Natural killer cell (primary cell): Measurements from ENCODE around the gene WDR86. TPM values are rescaled to one million over a fixed set of nuclear protein-coding genes. Genes with fewer than 3 reads are reported as not detected.

Experiments used
- ATAC-seq, 3 donors: fragments of 150-1000 bp in 2 of 3; fragments of 200-7000 bp in 1 of 3; cut with Tn5 transposase; 1 replicate in 1 of 3; 2 replicates in 2 of 3; pipeline ENCODE4 v1.10.0; 2021; ENCODE audit warnings: mild to moderate bottlenecking in 2 of 3, moderate library complexity in 2 of 3
- DNase-seq, 2 donors: peaks; one replicate each; pipeline versions ENCODE4 v3.0.0 to v3.0.0-alpha.2; 2013 to 2021; ENCODE audit warnings: mixed read lengths in 1 of 2
- H3K27ac ChIP-seq: one replicate; pipeline ENCODE4 v1.5.1; 2013; ENCODE audit warnings: mild to moderate bottlenecking, low read length
- H3K27me3 ChIP-seq: one replicate; pipeline ENCODE4 v1.6.1; 2013; ENCODE audit warnings: low read length; ENCODE audit not compliant: control insufficient read depth, insufficient read depth
- H3K36me3 ChIP-seq: one replicate; pipeline ENCODE4 v1.6.1; 2013; ENCODE audit warnings: low read length; ENCODE audit not compliant: control insufficient read depth, insufficient read depth
- H3K4me1 ChIP-seq: one replicate; pipeline ENCODE4 v1.6.1; 2013; ENCODE audit warnings: low read length; ENCODE audit not compliant: control insufficient read depth, insufficient read depth
- H3K4me3 ChIP-seq: one replicate; pipeline ENCODE4 v1.5.1; 2013; ENCODE audit warnings: low read length
- H3K9me3 ChIP-seq: one replicate; pipeline ENCODE4 v1.6.1; 2013; ENCODE audit warnings: low read length; ENCODE audit not compliant: control insufficient read depth, insufficient read depth
- H3K27ac Mint-ChIP-seq, 2 donors: one replicate each; pipeline ENCODE4 v1.8.0; 2022; ENCODE audit warnings: mild to moderate bottlenecking in 2 of 2, mixed read lengths in 2 of 2, moderate library complexity in 1 of 2
- H3K27me3 Mint-ChIP-seq, 2 donors: one replicate each; pipeline ENCODE4 v1.8.0; 2022; ENCODE audit warnings: low read depth in 2 of 2, mixed read lengths in 2 of 2
- H3K36me3 Mint-ChIP-seq: one replicate; pipeline ENCODE4 v1.8.0; 2022; ENCODE audit warnings: mixed read lengths
- H3K4me1 Mint-ChIP-seq, 2 donors: one replicate each; pipeline ENCODE4 v1.8.0; 2022; ENCODE audit warnings: mixed read lengths in 2 of 2
- H3K4me3 Mint-ChIP-seq: one replicate; pipeline ENCODE4 v1.8.0; 2022; ENCODE audit warnings: mild to moderate bottlenecking, moderate library complexity, mixed read lengths
- H3K9me3 Mint-ChIP-seq, 2 donors: one replicate each; pipeline ENCODE4 v1.8.0; 2022; ENCODE audit warnings: mixed read lengths in 2 of 2
- WGBS: methylation state at CpG from one replicate; pipeline ENCODE4 v1.1.7; 2013; ENCODE audit warnings: missing lambda C conversion rate; ENCODE audit not compliant: insufficient coverage; 5-methylcytosine and 5-hydroxymethylcytosine counted together
- intact Hi-C: fragments of 100-400 bp; cut with micrococcal nuclease; formaldehyde crosslinking; loops from one replicate; pipeline ENCODE4 v1.14.2; 2022
- total RNA-seq, 4 donors: library from RNA; stranded (reverse); fragments of 120-200 nt in 1 of 4; gene quantifications; one replicate each; pipeline versions ENCODE4 v1.2.3 to v1.2.4, GENCODE V29; 2013 to 2022
- TF ChIP-seq, protein P1 (sequence below): fragments of 200-600 bp; IDR thresholded peaks from one replicate; pipeline ENCODE4 v1.8.0; 2022; ENCODE audit warnings: antibody characterized with exemption

WDR86 gene
- total RNA-seq, 3 donors from 2014 or later (not counting 1 experiment from before 2014, with no cell fraction given), result 1.6 to 4.6 (median 2.1) TPM

- Histone ChIP-seq H3K4me3 (peak overlapping the region; percentile 55), H3K36me3 (no peaks in the 10 kb centered on the region), H3K4me1 (peaks cover 37% of the 10 kb centered on the region), H3K9me3 (no peaks in the 10 kb centered on the region), H3K27me3 (peaks cover 16% of the 10 kb centered on the region), H3K27ac (peak overlapping the region; percentile 94)
- Mint-ChIP-seq H3K4me1 (peaks cover 7 to 21% of the 10 kb centered on the region in 2 donors), H3K36me3 (no peaks in the 10 kb centered on the region), H3K27ac (peak overlapping the region; percentile 54 to 87), H3K9me3 (no peaks in the 10 kb centered on the region), H3K4me3 (peak overlapping the region; percentile 78), H3K27me3 (peaks cover 34 to 38% of the 10 kb centered on the region in 2 donors)
- WGBS, result 2% methylated on average over 58 of the region's 61 CpGs
- TF ChIP-seq, protein P1, sequence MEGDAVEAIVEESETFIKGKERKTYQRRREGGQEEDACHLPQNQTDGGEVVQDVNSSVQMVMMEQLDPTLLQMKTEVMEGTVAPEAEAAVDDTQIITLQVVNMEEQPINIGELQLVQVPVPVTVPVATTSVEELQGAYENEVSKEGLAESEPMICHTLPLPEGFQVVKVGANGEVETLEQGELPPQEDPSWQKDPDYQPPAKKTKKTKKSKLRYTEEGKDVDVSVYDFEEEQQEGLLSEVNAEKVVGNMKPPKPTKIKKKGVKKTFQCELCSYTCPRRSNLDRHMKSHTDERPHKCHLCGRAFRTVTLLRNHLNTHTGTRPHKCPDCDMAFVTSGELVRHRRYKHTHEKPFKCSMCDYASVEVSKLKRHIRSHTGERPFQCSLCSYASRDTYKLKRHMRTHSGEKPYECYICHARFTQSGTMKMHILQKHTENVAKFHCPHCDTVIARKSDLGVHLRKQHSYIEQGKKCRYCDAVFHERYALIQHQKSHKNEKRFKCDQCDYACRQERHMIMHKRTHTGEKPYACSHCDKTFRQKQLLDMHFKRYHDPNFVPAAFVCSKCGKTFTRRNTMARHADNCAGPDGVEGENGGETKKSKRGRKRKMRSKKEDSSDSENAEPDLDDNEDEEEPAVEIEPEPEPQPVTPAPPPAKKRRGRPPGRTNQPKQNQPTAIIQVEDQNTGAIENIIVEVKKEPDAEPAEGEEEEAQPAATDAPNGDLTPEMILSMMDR, result no peak
- ATAC-seq, result peak; percentile 82 to 88 (median 84)
- intact Hi-C loops, result no loop called here
- peak; percentile 58 to 94 for DNase-seq
Observed at GRCh38 chr7:151408839-151409666, 785 bp downstream of the WDR86 start.

- Histone ChIP-seq H3K9me3 (no peaks in the 10 kb centered on the region), H3K36me3 (no peaks in the 10 kb centered on the region), H3K4me3 (no peak overlapping the region), H3K27me3 (peaks cover 16% of the 10 kb centered on the region), H3K4me1 (peaks cover 41% of the 10 kb centered on the region), H3K27ac (peak overlapping the region; percentile 84)
- Mint-ChIP-seq H3K4me1 (peaks cover 7 to 21% of the 10 kb centered on the region in 2 donors), H3K27me3 (peaks cover 33 to 34% of the 10 kb centered on the region in 2 donors), H3K9me3 (no peaks in the 10 kb centered on the region), H3K4me3 (peak overlapping the region; percentile 78), H3K27ac (peak overlapping the region; percentile 54 to 87), H3K36me3 (no peaks in the 10 kb centered on the region)
- DNase-seq (no peak), ATAC-seq (no peak)
- WGBS, result 85% methylated on average over 7 of the region's 7 CpGs
- intact Hi-C loops, result no loop called here
- TF ChIP-seq, protein P1, result no peak
Observed at GRCh38 chr7:151408498-151408838, 1.4 kb downstream of the WDR86 start.

DNA sequence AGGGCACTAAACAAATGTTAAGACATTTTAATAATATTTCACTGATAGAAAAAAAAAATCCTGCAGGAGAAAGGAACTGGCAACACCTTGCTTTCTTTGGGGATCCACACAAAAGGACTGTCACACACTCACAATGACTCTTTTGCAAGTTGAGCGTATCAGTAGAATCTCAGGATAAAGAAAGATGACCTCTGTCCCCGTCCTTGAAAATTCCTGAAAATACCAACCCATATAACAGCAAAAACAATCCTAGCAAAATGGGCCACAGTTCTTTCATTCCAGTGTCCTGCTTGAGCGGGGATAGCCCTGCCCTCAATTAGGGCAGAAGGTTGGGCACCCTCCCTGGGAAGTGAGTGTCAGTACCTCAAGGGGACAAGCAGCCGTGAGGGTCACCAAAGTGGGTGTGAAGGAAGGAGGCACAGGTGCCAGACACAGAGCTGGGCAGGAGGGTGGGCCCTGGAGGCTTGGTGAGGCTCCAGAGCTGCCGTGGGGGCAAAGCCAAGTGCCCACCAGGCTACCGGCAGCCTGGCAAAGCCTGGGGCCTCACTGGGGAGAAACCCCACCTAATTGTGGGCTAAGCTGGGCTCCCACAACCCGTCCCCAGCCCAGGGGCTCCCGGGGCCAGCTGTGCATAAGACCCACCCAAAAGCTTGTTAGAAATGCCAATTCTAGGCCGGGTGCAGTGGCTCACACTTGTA lies 2.8 kb downstream of the WDR86 start:
- DNase-seq, result no peak
- Histone ChIP-seq H3K27me3 (peaks cover 16% of the 10 kb centered on the region), H3K4me3 (no peak overlapping the region), H3K36me3 (no peaks in the 10 kb centered on the region), H3K9me3 (no peaks in the 10 kb centered on the region), H3K27ac (no peak overlapping the region), H3K4me1 (peaks cover 41% of the 10 kb centered on the region)
- Mint-ChIP-seq H3K36me3 (no peaks in the 10 kb centered on the region), H3K9me3 (no peaks in the 10 kb centered on the region), H3K27me3 (peaks cover 19 to 24% of the 10 kb centered on the region in 2 donors), H3K4me1 (peaks cover 7 to 21% of the 10 kb centered on the region in 2 donors), H3K4me3 (no peak overlapping the region), H3K27ac (no peak overlapping the region)
- intact Hi-C loops, result no loop called here
- TF ChIP-seq, protein P1, result no peak
- 86% methylated on average over 9 of the region's 9 CpGs for WGBS
- ATAC-seq, result no peak
